ENCODE measurements around the gene BEND3.
"Not testable (repeated sequence)": the region's sequence is repeated elsewhere in the genome, so short reads cannot be mapped to it uniquely, and the experiment has no call there.

BEND3 gene

GRCh38 chr6:107026965-107027364 lies 88.3 kb downstream of the BEND3 start:
- no peak for DNase-seq

- no peak for DNase-seq
Measured at GRCh38 chr6:107021446-107022185, 93.7 kb downstream of the BEND3 start.

GRCh38 chr6:107020239-107020638 lies 95.1 kb downstream of the BEND3 start:
- DNase-seq: no peak

GRCh38 chr6:107019628-107020027 lies 95.7 kb downstream of the BEND3 start:
- DNase-seq: not testable (repeated sequence)

- DNase-seq: no peak
Measured at GRCh38 chr6:107019047-107019446, 96.3 kb downstream of the BEND3 start.
